HG03432 (cell line): ENCODE results near the gene SLC66A2.
"Not testable (repeated sequence)": the region's sequence is repeated elsewhere in the genome, so short reads cannot be mapped to it uniquely, and the experiment has no call there.

ENCODE experiments used
- ATAC-seq: cut with Tn5 transposase; IDR thresholded peaks from one replicate; pipeline ENCODE4 v1.9.1; 2021; ENCODE audit warnings: mild to moderate bottlenecking, moderate library complexity; ENCODE audit not compliant: unreplicated experiment

Gene SLC66A2

GRCh38 chr18:79883461-79884293 lies 67.8 kb downstream of the SLC66A2 start:
- no peak for ATAC-seq

- ATAC-seq = no peak
Measured at GRCh38 chr18:79882522-79883241, 68.8 kb downstream of the SLC66A2 start.

- no peak for ATAC-seq
Measured at GRCh38 chr18:79881695-79882094, 69.8 kb downstream of the SLC66A2 start.

- no peak for ATAC-seq
Measured at GRCh38 chr18:79879566-79879965, 71.9 kb downstream of the SLC66A2 start.

- no peak for ATAC-seq
Measured at GRCh38 chr18:79878741-79879378, 72.6 kb downstream of the SLC66A2 start.

- not testable (repeated sequence) for ATAC-seq
Measured at GRCh38 chr18:79878246-79878645, 73.2 kb downstream of the SLC66A2 start.

- no peak for ATAC-seq
Measured at GRCh38 chr18:79877163-79878091, 74.0 kb downstream of the SLC66A2 start.

- ATAC-seq = no peak
Measured at GRCh38 chr18:79876497-79876896, 75.0 kb downstream of the SLC66A2 start.

GRCh38 chr18:79875931-79876461 lies 75.5 kb downstream of the SLC66A2 start:
- no peak for ATAC-seq

GRCh38 chr18:79875531-79875919 lies 75.9 kb downstream of the SLC66A2 start:
- no peak for ATAC-seq

GRCh38 chr18:79874553-79875530 lies 76.6 kb downstream of the SLC66A2 start:
- no peak for ATAC-seq

GRCh38 chr18:79873449-79874110 lies 77.9 kb downstream of the SLC66A2 start:
- ATAC-seq = no peak

- no peak for ATAC-seq
Measured at GRCh38 chr18:79872527-79873444, 78.7 kb downstream of the SLC66A2 start.

GRCh38 chr18:79871481-79872091 lies 79.9 kb downstream of the SLC66A2 start:
- ATAC-seq = no peak

- ATAC-seq = no peak
Measured at GRCh38 chr18:79871026-79871390, 80.4 kb downstream of the SLC66A2 start.

GRCh38 chr18:79870301-79871025 lies 81.0 kb downstream of the SLC66A2 start:
- no peak for ATAC-seq
